ENCODE measurements around the gene INSM1.

INSM1 gene

DNA sequence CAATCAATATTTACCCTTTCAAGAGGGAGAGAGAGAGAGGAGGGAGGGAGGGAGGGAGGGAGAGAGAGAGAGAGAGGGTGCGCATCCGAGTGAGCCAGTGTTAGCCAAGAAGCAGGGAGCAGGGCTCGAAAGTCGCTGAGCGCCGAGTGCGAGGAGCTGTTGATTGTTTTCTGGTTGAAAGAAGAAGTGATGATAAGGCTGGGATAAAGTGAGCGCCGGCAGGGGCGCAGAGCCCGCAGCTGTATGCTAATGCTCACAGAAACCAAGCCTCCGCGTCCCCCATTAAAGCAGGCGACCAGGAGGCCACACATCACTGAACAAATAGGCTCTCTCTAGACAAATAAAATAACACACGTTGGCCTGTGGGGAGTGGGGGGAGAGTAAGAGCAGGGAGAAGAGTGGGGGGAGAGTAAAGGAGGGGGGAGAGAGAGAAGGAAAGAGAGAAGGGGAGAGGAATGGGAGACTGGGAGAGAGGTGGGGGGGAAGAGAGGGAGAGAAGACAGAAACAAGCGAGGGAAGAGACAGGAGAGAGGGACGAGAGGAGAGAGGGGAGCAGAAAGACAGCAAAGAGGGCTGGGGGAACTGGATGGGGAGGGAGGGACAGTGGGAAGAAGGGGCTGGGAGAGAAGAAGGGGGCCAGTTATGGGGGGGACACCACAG lies 5.0 kb upstream of the INSM1 start:
- no peak overlapping the region for H3K27ac ChIP-seq
- TF ChIP-seq, protein P1, sequence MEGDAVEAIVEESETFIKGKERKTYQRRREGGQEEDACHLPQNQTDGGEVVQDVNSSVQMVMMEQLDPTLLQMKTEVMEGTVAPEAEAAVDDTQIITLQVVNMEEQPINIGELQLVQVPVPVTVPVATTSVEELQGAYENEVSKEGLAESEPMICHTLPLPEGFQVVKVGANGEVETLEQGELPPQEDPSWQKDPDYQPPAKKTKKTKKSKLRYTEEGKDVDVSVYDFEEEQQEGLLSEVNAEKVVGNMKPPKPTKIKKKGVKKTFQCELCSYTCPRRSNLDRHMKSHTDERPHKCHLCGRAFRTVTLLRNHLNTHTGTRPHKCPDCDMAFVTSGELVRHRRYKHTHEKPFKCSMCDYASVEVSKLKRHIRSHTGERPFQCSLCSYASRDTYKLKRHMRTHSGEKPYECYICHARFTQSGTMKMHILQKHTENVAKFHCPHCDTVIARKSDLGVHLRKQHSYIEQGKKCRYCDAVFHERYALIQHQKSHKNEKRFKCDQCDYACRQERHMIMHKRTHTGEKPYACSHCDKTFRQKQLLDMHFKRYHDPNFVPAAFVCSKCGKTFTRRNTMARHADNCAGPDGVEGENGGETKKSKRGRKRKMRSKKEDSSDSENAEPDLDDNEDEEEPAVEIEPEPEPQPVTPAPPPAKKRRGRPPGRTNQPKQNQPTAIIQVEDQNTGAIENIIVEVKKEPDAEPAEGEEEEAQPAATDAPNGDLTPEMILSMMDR (conservative IDR thresholded peaks at IDR 0.05): no peak
- no peak for TF ChIP-seq ZFX (IDR thresholded peaks at IDR 0.05)

DNA sequence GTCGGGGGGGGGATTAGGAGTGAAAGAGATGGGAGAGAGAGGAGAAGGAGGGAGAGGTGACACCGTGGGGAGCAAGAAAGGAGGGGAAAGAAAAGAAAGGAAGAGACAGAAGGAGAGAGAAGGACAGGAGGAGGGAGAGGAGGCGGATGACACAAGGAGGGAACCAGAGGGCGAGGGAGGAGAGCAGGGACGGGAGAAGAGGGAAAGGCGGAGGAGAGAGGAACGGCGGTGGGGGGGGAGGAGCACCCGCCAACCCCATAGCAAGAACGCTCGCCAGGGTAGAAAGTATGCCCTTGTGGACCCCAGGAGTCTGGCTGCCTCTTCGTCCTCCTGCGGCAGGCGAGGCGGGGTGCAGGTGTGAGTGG lies 4.5 kb upstream of the INSM1 start:
- H3K27ac ChIP-seq: no peak overlapping the region
- TF ChIP-seq, protein P1 (conservative IDR thresholded peaks at IDR 0.05): no peak
- no peak for TF ChIP-seq ZFX (IDR thresholded peaks at IDR 0.05)

DNA sequence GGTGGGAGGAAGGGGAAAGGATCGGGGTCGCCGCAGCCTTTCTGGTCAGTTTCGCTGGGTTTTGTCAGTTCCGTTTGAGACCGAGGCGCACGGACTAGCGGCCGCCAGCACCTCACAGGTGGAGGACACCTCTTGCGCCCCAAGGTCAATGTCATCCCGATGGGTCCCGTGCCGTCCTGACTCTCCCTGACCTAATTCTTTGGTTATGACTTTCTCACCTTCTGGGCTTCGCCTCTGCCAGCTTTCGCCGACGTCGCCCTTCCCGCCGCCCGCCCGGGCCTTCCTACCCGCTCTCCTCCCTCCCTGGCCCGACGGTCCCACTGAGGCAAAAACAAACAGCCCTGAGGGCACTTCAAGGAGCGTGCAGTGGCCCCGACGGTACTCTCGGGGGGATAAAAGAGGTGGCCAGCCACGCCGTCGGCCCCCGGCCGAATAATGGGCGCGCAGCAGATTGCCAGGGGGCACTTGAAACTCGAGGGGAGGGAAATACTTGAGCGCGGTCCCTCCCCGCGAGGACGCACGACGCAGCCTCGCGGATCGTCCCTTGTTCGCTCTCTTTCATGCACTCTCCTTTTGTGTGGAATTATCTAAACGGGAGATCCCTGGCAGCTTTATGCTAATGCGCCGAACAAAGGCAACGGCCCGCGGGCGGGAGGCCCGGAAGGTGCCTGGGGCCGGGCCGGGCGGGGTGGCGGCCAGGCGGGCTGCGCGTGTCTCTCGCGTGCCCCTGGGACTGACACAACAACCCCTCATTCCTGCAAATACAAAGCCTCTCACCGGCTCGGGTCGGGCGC lies 3.9 kb upstream of the INSM1 start:
- no peak overlapping the region for H3K27ac ChIP-seq
- TF ChIP-seq ZFX (IDR thresholded peaks at IDR 0.05): no peak
- TF ChIP-seq, protein P1 (conservative IDR thresholded peaks at IDR 0.05): no peak

DNA sequence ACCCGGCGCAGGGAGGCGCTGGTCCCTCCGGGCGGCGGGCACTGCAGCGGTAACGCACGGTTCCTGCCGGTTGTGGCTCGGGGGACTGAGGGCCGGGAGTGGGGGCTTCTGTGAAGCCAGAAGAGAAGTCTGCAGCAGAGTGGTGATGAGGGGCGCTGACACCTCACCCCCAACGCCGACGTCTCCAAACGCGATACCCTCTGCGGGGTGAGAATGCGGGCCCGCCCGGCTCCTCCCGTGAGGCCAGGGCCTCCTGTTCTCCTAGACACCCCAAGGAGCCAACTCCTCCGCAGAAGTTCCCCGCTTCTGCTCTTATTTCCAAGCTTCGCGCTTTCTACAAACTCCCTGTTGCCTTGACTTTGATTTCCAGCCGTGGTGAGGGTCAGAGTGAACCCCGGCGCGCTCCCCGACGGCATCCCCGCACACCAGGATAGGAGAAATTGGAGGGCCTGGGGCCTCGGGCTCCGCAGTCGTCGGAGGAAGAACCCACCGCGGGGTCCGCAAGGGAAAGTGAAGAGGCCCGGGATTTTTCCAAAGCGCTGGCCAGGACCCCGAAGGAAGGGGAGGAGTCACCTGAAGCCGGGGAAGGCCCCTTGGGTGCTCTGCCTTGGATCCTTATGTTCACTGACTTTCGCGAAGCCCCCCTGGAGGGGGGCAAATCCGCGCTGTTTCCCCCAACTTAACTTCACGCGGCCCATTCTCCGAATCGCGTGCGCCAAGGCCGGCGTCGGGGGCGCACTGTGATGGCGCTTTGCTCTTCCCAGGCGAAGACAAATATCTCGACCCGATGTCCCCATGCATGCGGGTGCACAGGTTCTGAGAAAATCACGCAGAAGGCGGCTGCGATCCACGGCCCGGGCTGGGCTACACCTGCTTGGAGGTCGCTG lies 3.1 kb upstream of the INSM1 start:
- TF ChIP-seq, protein P1 (conservative IDR thresholded peaks at IDR 0.05): no peak
- TF ChIP-seq ZFX (IDR thresholded peaks at IDR 0.05): no peak
- H3K27ac ChIP-seq: no peak overlapping the region

DNA sequence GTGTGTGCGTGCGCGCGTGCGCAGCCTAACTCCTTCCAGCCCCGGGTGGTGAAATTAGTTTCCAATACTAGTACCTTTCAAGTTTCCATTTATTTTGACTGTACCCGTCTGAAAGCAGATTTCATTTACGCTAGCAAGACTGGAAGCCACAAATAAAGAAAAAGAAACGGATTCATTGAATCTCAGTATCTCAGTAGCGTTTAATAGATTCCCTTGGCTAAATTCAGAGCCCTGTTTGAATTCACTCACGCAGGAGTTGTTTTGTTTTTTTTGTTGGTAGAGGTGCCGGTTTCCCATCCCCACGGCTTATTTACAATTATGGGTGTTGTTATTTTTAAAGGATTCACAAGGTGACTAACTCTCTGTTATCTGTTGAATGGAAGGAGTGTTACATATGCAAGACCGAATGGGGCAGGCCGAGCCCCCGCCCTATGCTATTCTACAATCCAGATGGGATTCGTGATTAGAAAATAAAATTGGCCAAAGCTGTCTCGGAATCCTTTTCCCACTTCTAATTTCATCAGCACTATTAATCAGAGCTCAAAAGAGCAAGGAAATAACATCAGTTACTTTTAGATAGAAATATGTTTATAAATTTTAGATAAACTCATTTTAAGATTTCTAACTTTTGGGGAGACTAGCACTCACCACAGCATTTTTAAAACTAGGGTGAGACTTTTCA lies 2.3 kb upstream of the INSM1 start:
- TF ChIP-seq, protein P1 (conservative IDR thresholded peaks at IDR 0.05): no peak
- no peak for TF ChIP-seq ZFX (IDR thresholded peaks at IDR 0.05)
- H3K27ac ChIP-seq: no peak overlapping the region

DNA sequence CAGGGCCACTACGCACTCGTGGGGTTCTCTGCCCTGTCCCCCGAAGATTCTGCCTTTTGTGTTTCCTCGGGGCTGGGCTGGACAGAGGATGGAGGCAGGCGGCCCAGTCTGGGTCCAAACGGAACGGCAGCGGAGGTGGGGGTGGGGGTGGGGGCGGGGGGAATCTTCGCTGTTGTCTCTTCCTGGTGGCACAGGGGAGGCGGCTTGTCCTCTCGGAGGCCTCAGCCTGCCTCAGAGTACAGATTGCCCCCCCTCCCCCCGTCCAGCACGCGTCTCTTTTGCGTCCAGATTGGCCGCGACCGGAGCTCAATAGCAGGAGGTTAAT lies 1.4 kb upstream of the INSM1 start:
- TF ChIP-seq, protein P1 (conservative IDR thresholded peaks at IDR 0.05): no peak
- no peak for TF ChIP-seq ZFX (IDR thresholded peaks at IDR 0.05)
- H3K27ac ChIP-seq: no peak overlapping the region
